Measurements from ENCODE around the gene GRAMD1C. TPM values are rescaled to one million over a fixed set of nuclear protein-coding genes. Genes with fewer than 3 reads are reported as not detected.
A peak's percentile ranks its signal among the peaks of the same experiment; 100 is the strongest.

GRAMD1C gene
- total and polyA plus RNA-seq, 2 of the 13 experiments (the other 11 are each of a cell fraction or from before 2014, with no cell fraction given) = 0.45 TPM; not detected in 1

DNA sequence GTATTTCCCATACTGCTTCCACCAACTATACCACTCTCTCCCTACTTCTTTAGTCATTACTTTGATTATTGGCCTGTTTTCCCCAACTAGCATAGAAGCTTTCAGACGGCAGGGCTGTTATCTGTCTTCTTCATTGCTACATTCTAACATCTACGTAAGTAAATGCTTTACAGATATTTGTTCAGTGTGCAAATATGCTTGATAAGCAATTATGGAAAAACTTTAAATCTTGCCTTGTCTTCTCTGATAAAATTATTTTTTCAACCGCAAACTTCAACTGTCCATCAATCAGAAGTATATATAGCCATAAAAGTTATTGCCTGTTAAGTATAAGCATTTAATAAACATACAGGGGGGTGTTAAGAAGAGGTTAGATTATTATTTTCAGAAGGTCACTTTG lies 145.0 kb downstream of the GRAMD1C start:
- no peaks in the 10 kb centered on the region for H3K36me3 ChIP-seq (replicated peaks in 1 of 2; ENCODE audit: control insufficient read depth in 1 of 2, insufficient read depth in 2 of 2, low read length in 2 of 2)
- ATAC-seq = no peak
- BruUV-seq (replicated peaks) = no TSS peak
- intact Hi-C loops (cut with micrococcal nuclease; ENCODE audit: unreplicated experiment) (no loop called here), in situ Hi-C loops (cut with HindIII; ENCODE audit: extremely low pct_ligation_motif_present, low pct_unique_long_range_greater_than_20kb) (no loop called here)
- TF ChIP-seq IRX3 (CRISPR knock-in tag; IDR thresholded peaks at IDR 0.05; ENCODE audit: borderline replicate concordance, low read depth) (no peak), PRPF4 (IDR thresholded peaks at IDR 0.05; ENCODE audit: low read depth, low read length, poor library complexity, severe bottlenecking) (no peak), ZNF282 (IDR thresholded peaks at IDR 0.05; ENCODE audit: partially characterized antibody) (no peak), MAFK (conservative IDR thresholded peaks at IDR 0.05 in 1 of 2, IDR thresholded peaks at IDR 0.05 in 1 of 2; ENCODE audit: low read length in 2 of 2) (peak; percentile 71 to 84; a peak in 3 of 4 replicates), MAF1 (CRISPR knock-in tag; IDR thresholded peaks at IDR 0.05; ENCODE audit: borderline replicate concordance) (no peak), PCBP2 (optimal IDR thresholded peaks at IDR 0.05; ENCODE audit: low read depth, low read length, poor library complexity, severe bottlenecking) (no peak), KDM4B (CRISPR knock-in tag; IDR thresholded peaks at IDR 0.05) (no peak), ZNF501 (CRISPR knock-in tag; IDR thresholded peaks at IDR 0.05) (no peak), RNF2 (conservative IDR thresholded peaks at IDR 0.05; ENCODE audit: low read depth) (no peak), MAFF (IDR thresholded peaks at IDR 0.05; ENCODE audit: low read depth, low read length) (peak; percentile 76), ZNF768 (CRISPR knock-in tag; IDR thresholded peaks at IDR 0.05) (no peak)
- TF ChIP-seq, protein P1, sequence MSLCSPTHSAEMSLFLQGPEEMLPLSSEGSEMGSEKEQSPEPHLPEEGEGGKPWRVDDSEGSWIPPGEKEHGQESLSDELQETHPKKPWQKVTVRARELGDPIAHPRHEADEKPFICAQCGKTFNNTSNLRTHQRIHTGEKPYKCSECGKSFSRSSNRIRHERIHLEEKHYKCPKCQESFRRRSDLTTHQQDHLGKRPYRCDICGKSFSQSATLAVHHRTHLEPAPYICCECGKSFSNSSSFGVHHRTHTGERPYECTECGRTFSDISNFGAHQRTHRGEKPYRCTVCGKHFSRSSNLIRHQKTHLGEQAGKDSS (CRISPR knock-in tag; IDR thresholded peaks at IDR 0.05; ENCODE audit: borderline replicate concordance, low read depth) = no peak
- CTCF ChIA-PET (ENCODE audit: low intra/inter-chr PET ratio, low total read pairs) = no interaction called here
- H3K4me1 ChIP-seq (ENCODE audit: insufficient read depth, low read length) = no peaks in the 10 kb centered on the region
- no peak overlapping the region for H2AFZ ChIP-seq (ENCODE audit: low read length)
- no peaks in the 10 kb centered on the region for H4K20me1 ChIP-seq (ENCODE audit: insufficient read depth, low read length)
- H3K27ac ChIP-seq (ENCODE audit: extremely low read length, insufficient read depth, low read length) = no peak overlapping the region
- no peaks in the 10 kb centered on the region for H3K9me3 ChIP-seq (ENCODE audit: low read length)
- no peaks in the 10 kb centered on the region for H3K79me2 ChIP-seq (ENCODE audit: insufficient read depth, low read length)
- H3K4me2 ChIP-seq (ENCODE audit: low read depth, low read length) = no peak overlapping the region
- no peak overlapping the region for H3K9ac ChIP-seq (ENCODE audit: insufficient read depth, low read depth, low read length)
- FAIRE-seq = no peak
- H3K27me3 ChIP-seq (ENCODE audit: control insufficient read depth in 1 of 2, insufficient read depth in 2 of 2, low read length in 2 of 2) = no peaks in the 10 kb centered on the region; a peak in 1 of 5 replicates
- no peak overlapping the region for H3K4me3 ChIP-seq (replicated peaks in 1 of 3; ENCODE audit: insufficient read depth in 1 of 3, low read depth in 2 of 3, low read length in 3 of 3)
- 71% methylated on average over 3 of the region's 3 CpGs for WGBS (ENCODE audit: low lambda C conversion rate)
- DNase-seq (ENCODE audit: low spot score) = no peak
- POLR2A ChIA-PET = no interaction called here

Data from HepG2 (cell line).